PC-9 (cell line): ENCODE measurements around the gene FXYD4.

Experiments
- EZH2 ChIP-seq: fragments of 200-600 bp; sonication (generic); IDR thresholded peaks from 2 replicates; pipeline ENCODE4 v1.8.0; 2017; ENCODE audit warnings: antibody characterized with exemption, low read depth
- TF ChIP-seq, protein P1 (sequence below): fragments of 200-600 bp; sonication (generic); conservative IDR thresholded peaks from 2 replicates; pipeline ENCODE4 v1.6.1; 2017; ENCODE audit warnings: mixed run types, antibody characterized with exemption, mild to moderate bottlenecking, moderate library complexity

DNA sequence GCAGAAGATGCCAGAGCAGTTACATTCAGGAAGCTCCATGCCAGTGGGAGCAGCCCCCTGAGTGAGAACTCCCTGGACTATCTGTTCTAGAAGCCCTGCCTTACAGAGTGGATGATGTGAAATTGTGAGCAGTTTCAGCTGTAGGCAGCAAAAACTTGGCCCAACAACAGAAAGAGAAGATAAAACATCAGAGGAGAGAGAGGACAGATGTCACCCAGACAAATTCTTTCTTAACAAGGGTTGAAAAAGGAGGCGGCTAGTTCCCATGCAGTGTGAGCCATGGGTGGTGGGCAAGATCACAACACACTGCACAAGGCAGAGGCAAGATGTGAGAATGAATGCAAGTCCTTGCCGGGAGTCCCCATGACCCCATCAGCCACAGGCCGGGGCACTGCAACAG lies 46.6 kb upstream of the FXYD4 start:
- TF ChIP-seq, protein P1, sequence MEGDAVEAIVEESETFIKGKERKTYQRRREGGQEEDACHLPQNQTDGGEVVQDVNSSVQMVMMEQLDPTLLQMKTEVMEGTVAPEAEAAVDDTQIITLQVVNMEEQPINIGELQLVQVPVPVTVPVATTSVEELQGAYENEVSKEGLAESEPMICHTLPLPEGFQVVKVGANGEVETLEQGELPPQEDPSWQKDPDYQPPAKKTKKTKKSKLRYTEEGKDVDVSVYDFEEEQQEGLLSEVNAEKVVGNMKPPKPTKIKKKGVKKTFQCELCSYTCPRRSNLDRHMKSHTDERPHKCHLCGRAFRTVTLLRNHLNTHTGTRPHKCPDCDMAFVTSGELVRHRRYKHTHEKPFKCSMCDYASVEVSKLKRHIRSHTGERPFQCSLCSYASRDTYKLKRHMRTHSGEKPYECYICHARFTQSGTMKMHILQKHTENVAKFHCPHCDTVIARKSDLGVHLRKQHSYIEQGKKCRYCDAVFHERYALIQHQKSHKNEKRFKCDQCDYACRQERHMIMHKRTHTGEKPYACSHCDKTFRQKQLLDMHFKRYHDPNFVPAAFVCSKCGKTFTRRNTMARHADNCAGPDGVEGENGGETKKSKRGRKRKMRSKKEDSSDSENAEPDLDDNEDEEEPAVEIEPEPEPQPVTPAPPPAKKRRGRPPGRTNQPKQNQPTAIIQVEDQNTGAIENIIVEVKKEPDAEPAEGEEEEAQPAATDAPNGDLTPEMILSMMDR, result no peak
- no peak for TF ChIP-seq EZH2
